Nephron (organoid): ENCODE results near the gene GSTM1.

Source experiments
- H3K27ac Mint-ChIP-seq, 3 experiments: 2 replicates each; pipeline ENCODE4 v1.8.0; 2020; ENCODE audit warnings: mixed read lengths in 3 of 3, mild to moderate bottlenecking in 2 of 3, moderate library complexity in 1 of 3
- H3K27me3 Mint-ChIP-seq: 2 replicates; pipeline ENCODE4 v1.8.0; 2021; ENCODE audit warnings: low read depth, mild to moderate bottlenecking, moderate library complexity, mixed read lengths
- H3K36me3 Mint-ChIP-seq: 2 replicates; pipeline ENCODE4 v1.8.0; 2020; ENCODE audit warnings: low read depth, mixed read lengths
- H3K4me1 Mint-ChIP-seq: 2 replicates; pipeline ENCODE4 v1.8.0; 2020; ENCODE audit warnings: mixed read lengths
- H3K4me3 Mint-ChIP-seq, 3 experiments: 2 replicates each; pipeline ENCODE4 v1.8.0; 2020; ENCODE audit warnings: mild to moderate bottlenecking in 3 of 3, mixed read lengths in 3 of 3, moderate library complexity in 2 of 3
- H3K9me3 Mint-ChIP-seq: 2 replicates; pipeline ENCODE4 v1.8.0; 2020; ENCODE audit warnings: mixed read lengths
- TF ChIP-seq, protein P1 (sequence below), 3 experiments: fragments of 200-600 bp; sonication (generic); IDR thresholded peaks; one replicate each; pipeline ENCODE4 v1.5.0; 2021; ENCODE audit warnings: antibody characterized with exemption in 3 of 3; ENCODE audit not compliant: unreplicated experiment in 3 of 3

The GSTM1 gene

GRCh38 chr1:109641861-109642260, 45.8 kb upstream of the GSTM1 start:
- H3K27ac Mint-ChIP-seq, result no peak overlapping the region
- H3K27me3 Mint-ChIP-seq, result peaks cover 7% of the 10 kb centered on the region
- H3K4me3 Mint-ChIP-seq, result no peak overlapping the region

DNA sequence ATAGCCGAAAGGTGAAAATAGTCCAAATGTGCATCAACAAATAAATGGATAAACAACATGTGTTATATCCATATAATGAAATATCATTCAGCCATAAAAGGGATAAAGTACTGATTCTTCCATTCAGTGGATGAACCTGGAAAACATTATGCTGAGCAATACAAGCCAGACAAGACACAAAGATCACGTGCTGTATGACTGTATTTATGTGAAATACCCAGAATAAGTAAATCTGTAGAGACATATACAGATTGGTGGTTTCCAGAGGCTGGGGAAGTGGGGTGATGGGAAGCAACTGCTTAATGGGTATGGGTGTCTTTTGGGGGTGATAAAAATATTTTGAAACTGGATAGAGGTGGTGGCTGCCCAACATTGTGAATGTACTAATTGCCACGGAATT, 45.0 kb upstream of the GSTM1 start:
- Mint-ChIP-seq H3K4me1 (peaks cover 18% of the 10 kb centered on the region), H3K9me3 (peaks cover 3% of the 10 kb centered on the region), H3K27me3 (peaks cover 7% of the 10 kb centered on the region), H3K4me3 (no peak overlapping the region), H3K27ac (no peak overlapping the region), H3K36me3 (no peaks in the 10 kb centered on the region)
- TF ChIP-seq, protein P1, sequence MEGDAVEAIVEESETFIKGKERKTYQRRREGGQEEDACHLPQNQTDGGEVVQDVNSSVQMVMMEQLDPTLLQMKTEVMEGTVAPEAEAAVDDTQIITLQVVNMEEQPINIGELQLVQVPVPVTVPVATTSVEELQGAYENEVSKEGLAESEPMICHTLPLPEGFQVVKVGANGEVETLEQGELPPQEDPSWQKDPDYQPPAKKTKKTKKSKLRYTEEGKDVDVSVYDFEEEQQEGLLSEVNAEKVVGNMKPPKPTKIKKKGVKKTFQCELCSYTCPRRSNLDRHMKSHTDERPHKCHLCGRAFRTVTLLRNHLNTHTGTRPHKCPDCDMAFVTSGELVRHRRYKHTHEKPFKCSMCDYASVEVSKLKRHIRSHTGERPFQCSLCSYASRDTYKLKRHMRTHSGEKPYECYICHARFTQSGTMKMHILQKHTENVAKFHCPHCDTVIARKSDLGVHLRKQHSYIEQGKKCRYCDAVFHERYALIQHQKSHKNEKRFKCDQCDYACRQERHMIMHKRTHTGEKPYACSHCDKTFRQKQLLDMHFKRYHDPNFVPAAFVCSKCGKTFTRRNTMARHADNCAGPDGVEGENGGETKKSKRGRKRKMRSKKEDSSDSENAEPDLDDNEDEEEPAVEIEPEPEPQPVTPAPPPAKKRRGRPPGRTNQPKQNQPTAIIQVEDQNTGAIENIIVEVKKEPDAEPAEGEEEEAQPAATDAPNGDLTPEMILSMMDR (IDR thresholded peaks at IDR 0.05; ENCODE audit: unreplicated experiment in 3 of 3), result no peak

More at GRCh38 chr1:109641861-109642260, 45.8 kb upstream of the GSTM1 start:
- Mint-ChIP-seq H3K36me3 (no peaks in the 10 kb centered on the region), H3K9me3 (peaks cover 3% of the 10 kb centered on the region), H3K4me1 (peaks cover 18% of the 10 kb centered on the region)
- TF ChIP-seq, protein P1 (IDR thresholded peaks at IDR 0.05; ENCODE audit: unreplicated experiment in 3 of 3), result no peak

- peaks cover 5% of the 10 kb centered on the region for H3K27me3 Mint-ChIP-seq
- peaks cover 3% of the 10 kb centered on the region for H3K9me3 Mint-ChIP-seq
- no peak overlapping the region for H3K27ac Mint-ChIP-seq
- no peak overlapping the region for H3K4me3 Mint-ChIP-seq
- TF ChIP-seq, protein P1 (IDR thresholded peaks at IDR 0.05; ENCODE audit: unreplicated experiment in 3 of 3), result peak; percentile 76 to 85 (median 84)
- H3K36me3 Mint-ChIP-seq, result no peaks in the 10 kb centered on the region
- peaks cover 13% of the 10 kb centered on the region for H3K4me1 Mint-ChIP-seq
Measured at GRCh38 chr1:109643385-109644230, 44.0 kb upstream of the GSTM1 start.

- TF ChIP-seq, protein P1 (IDR thresholded peaks at IDR 0.05; ENCODE audit: unreplicated experiment in 3 of 3), result no peak
- H3K4me3 Mint-ChIP-seq, result no peak overlapping the region
- peaks cover 3% of the 10 kb centered on the region for H3K9me3 Mint-ChIP-seq
- peaks cover 4% of the 10 kb centered on the region for H3K27me3 Mint-ChIP-seq
- peak overlapping the region; percentile 32 to 68 (median 63) for H3K27ac Mint-ChIP-seq
- H3K4me1 Mint-ChIP-seq, result peaks cover 18% of the 10 kb centered on the region
- no peaks in the 10 kb centered on the region for H3K36me3 Mint-ChIP-seq
Measured at GRCh38 chr1:109644670-109645069, 42.9 kb upstream of the GSTM1 start.

DNA sequence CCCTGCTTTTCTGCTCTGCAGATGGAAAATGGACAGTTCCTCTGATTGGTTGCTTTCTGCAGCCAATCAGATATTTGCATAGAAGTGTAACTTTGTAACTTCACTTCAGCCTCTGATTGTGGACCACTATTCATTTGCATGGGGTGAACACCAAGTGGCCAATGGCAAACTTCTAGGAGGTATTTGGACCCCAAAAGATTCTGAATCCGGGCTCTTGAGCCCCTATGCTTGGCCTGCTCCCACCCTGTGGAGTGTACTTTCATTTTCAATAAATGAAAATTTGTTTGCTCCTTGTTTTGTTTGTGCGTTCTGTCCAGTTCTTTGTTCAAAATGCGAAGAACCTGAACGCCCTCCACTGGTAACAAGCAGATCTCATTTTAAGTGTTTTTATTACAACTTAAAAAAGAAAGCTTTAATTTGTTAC, 38.1 kb upstream of the GSTM1 start:
- peak overlapping the region in 2 of 3 experiments; percentile 46 to 68 for H3K4me3 Mint-ChIP-seq
- H3K27me3 Mint-ChIP-seq, result peaks cover 26% of the 10 kb centered on the region
- H3K9me3 Mint-ChIP-seq, result peaks cover 3% of the 10 kb centered on the region
- no peaks in the 10 kb centered on the region for H3K36me3 Mint-ChIP-seq
- peaks cover 23% of the 10 kb centered on the region for H3K4me1 Mint-ChIP-seq
- TF ChIP-seq, protein P1 (IDR thresholded peaks at IDR 0.05; ENCODE audit: unreplicated experiment in 3 of 3), result peak; percentile 14 to 29 (median 28)
- peak overlapping the region in 2 of 3 experiments; percentile 71 to 75 for H3K27ac Mint-ChIP-seq
